Stimulated activated naive B cell treated with anti-CD40 and anti-IgM and Interleukin-4, amounts not matched to agents 10 μg/mL and 1 μg/mL and 100 μg/mL, for 72 hours (primary cell): ENCODE data around the gene LDLRAD3.

Source experiments
- ATAC-seq, 2 donors: fragments of 150-1000 bp; cut with Tn5 transposase; replicated peaks; 2 replicates each; pipeline ENCODE4 v1.10.0; 2021; ENCODE audit warnings: moderate library complexity in 1 of 2
- DNase-seq: peaks from one replicate; pipeline ENCODE4 v3.0.0; 2021
- H3K27ac Mint-ChIP-seq: one replicate; pipeline ENCODE4 v1.8.0; 2022; ENCODE audit warnings: mild to moderate bottlenecking, mixed read lengths
- H3K27me3 Mint-ChIP-seq, 2 donors: one replicate each; pipeline ENCODE4 v1.8.0; 2022; ENCODE audit warnings: mixed read lengths in 2 of 2
- H3K36me3 Mint-ChIP-seq, 2 donors: one replicate each; pipeline ENCODE4 v1.8.0; 2022; ENCODE audit warnings: mixed read lengths in 2 of 2, mild to moderate bottlenecking in 1 of 2
- H3K4me1 Mint-ChIP-seq, 2 donors: one replicate each; pipeline ENCODE4 v1.8.0; 2022; ENCODE audit warnings: mixed read lengths in 2 of 2, mild to moderate bottlenecking in 1 of 2
- H3K4me3 Mint-ChIP-seq, 2 donors: one replicate each; pipeline ENCODE4 v1.8.0; 2022; ENCODE audit warnings: mild to moderate bottlenecking in 2 of 2, mixed read lengths in 2 of 2, moderate library complexity in 1 of 2
- H3K9me3 Mint-ChIP-seq, 2 donors: one replicate each; pipeline ENCODE4 v1.8.0; 2022; ENCODE audit warnings: mixed read lengths in 2 of 2, mild to moderate bottlenecking in 1 of 2

The LDLRAD3 gene

DNA sequence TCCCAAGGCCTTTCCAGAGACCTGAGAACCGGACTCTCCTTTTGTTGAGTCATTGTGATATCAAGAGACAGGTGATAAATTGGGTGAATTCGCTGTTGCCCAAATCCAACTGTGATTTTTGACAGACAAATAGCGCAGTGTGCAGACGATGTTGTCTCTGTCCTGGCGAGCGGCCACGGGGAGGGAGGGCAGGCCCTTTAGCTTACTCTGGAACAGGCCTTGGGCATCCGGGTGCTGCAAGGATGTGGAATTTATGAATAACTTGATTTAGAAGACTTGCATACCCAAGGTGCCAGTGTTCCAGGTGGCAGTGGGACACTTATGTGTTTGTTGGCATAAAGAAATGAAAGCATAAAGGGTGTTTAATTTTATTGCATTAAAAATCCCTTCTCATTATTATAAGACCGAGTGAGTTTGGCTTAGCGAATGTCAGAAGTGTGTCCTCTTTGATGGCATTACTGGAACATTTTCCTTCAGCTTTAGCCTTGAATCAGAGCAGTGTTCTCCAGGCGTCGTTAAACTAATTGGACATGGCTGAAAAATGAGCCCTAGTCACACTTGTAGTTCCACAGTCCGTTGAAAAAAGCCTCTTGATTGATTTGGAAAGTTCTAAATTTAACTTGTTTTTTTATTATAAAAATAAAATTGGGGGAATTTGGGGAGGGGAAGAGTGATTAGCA is 9.4 kb downstream of the LDLRAD3 start:
- Mint-ChIP-seq H3K27me3 (peaks cover 2 to 15% of the 10 kb centered on the region in 2 donors), H3K4me1 (no peaks in the 10 kb centered on the region), H3K4me3 (no peak overlapping the region), H3K36me3 (no peaks in the 10 kb centered on the region), H3K27ac (no peak overlapping the region), H3K9me3 (no peaks in the 10 kb centered on the region)
- DNase-seq = no peak
- ATAC-seq = no peak

DNA sequence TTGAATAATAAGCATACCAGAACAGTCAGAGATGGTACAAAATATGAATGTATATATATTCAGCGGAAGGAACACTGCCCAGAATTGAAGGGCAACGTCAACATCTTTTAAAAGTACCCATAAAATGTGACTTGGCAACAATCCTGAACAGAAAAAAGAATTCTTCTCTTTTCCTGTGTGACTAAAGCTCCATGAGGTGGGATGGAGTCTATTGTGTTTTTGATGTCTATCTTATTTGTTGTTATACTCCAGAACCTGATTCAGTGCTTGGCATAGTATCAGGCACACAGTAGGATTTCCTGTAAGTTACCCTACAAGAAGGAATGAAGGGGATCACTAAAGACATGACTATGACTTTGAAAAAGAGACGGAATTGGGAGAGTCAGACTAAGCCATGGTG is 10.3 kb downstream of the LDLRAD3 start:
- H3K27me3 Mint-ChIP-seq = peaks cover 0 to 12% of the 10 kb centered on the region in 2 donors
- ATAC-seq = no peak
- H3K9me3 Mint-ChIP-seq = no peaks in the 10 kb centered on the region
- H3K4me3 Mint-ChIP-seq = no peak overlapping the region
- H3K27ac Mint-ChIP-seq = no peak overlapping the region
- H3K4me1 Mint-ChIP-seq = no peaks in the 10 kb centered on the region
- no peaks in the 10 kb centered on the region for H3K36me3 Mint-ChIP-seq
- no peak for DNase-seq

DNA sequence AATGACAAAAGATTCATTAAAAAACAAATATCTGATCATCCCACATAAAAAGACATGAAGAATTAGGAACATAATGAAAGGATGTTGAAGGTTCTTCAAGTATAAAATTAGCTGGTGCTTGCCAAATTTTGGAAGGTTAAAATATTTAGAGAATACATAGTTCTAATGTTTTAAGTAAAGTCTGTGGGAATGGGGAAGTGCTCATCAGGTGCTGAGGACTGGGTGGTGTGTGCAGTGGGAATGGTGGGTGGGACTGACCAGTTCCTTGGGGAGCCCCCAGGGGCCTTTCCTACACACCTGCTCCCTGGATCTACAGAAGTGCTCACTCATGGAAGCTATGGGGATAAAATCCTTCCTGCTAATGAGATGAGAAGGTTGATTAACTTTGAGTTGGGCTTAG is 11.8 kb downstream of the LDLRAD3 start:
- H3K36me3 Mint-ChIP-seq = no peaks in the 10 kb centered on the region
- H3K9me3 Mint-ChIP-seq = no peaks in the 10 kb centered on the region
- DNase-seq (no peak), ATAC-seq (no peak)
- H3K27me3 Mint-ChIP-seq = peaks cover 0 to 5% of the 10 kb centered on the region in 2 donors
- no peak overlapping the region for H3K27ac Mint-ChIP-seq
- no peaks in the 10 kb centered on the region for H3K4me1 Mint-ChIP-seq
- H3K4me3 Mint-ChIP-seq = no peak overlapping the region

DNA sequence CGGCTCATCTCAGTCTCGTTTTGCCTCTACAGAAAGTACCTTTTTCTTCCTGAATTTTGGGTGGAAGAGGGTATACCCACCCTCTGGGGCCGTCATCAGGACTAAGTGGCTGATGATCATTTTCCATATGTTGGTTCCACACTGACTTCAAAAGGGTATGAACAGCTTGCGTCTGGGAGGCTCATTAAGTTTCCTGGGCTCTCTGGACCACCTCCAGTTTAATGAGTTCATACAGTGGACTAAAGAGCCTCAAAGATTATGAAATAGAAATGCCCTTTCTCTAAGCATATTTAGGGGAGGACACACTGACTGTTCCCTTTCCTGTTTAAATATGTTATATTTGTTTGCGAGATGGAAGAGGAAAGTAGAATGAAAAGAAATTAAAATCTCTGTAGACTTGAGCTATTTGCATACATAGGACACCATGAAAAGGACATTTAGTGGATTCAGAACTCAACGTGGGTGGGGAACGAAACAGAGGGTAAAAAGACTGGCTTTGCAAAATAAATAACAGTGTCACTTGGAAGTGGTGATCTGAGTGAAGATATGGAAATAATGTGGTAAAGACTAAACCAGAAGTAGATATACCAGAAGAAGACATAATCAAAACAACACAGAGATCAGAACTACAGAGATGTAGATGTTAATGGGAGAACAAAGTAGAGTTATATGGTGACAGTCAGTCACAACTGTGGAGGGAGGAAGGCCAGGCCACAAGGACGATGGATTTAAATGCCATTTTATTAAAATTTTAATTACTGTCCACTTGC is 18.7 kb downstream of the LDLRAD3 start:
- Mint-ChIP-seq H3K9me3 (no peaks in the 10 kb centered on the region), H3K4me1 (no peaks in the 10 kb centered on the region), H3K27ac (no peak overlapping the region), H3K4me3 (no peak overlapping the region), H3K36me3 (no peaks in the 10 kb centered on the region), H3K27me3 (peaks cover 0 to 9% of the 10 kb centered on the region in 2 donors)
- no peak for ATAC-seq
- no peak for DNase-seq

DNA sequence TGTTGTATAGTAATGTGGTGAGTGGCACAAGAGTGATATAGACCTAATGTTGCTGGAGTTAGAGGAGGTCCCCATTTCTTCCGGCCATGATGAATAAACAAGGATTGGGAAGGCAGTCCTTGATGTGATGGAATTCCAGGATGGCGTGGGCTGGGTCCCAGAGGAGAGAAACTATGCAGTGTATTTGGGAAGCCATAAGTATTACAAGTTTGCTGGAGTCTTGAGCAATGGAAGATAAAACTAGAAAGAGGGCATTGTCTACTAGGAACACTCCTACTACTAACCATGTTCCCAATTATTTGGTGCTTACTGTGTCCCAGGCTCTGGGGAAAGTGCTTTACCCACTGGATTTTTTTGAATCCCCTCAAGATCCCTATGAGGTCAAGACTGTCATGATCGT is 20.0 kb downstream of the LDLRAD3 start:
- H3K27ac Mint-ChIP-seq = no peak overlapping the region
- H3K9me3 Mint-ChIP-seq = no peaks in the 10 kb centered on the region
- no peak overlapping the region for H3K4me3 Mint-ChIP-seq
- DNase-seq (no peak), ATAC-seq (no peak)
- H3K36me3 Mint-ChIP-seq = no peaks in the 10 kb centered on the region
- peaks cover 0 to 9% of the 10 kb centered on the region in 2 donors for H3K27me3 Mint-ChIP-seq
- H3K4me1 Mint-ChIP-seq = no peaks in the 10 kb centered on the region

DNA sequence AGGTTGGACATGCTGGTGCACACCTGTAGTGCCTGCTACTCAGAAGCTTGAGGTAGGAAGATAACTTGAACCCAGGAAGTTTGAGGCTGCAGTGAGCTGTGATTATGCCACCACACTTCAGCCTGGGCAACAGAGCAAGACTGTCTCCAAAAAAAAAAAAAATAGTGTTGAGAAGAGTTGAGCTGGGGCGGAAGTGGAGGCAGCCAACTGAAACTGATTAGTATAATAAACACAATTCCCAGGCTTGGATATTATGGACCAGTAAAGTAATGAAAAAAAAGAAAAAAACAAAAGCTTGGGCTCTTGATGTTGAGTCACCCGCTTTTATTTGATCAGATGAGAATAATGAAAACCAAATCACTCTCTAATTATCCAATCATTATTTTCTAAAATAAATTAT is 21.0 kb downstream of the LDLRAD3 start:
- Mint-ChIP-seq H3K4me1 (no peaks in the 10 kb centered on the region), H3K4me3 (no peak overlapping the region)
- DNase-seq = no peak

DNA sequence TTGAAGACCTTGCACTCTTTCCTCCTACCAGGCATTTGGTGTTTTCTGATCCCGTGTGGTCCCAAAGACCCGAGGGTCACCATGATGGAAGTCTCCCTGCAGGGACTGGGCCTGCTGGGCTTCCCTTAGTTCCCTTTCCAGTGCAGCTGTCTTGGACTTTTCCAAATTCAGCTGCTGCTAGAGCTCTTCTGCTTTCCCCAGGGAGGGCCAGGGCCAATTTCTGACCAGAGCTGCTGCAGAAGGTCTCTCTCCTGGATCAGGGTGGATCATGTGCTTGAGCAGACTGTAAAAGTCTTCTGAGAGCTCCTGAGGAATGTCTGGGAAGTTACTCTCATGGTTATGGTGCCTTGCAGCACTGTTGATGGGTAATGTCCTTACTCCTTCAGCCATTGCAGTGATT is 23.2 kb downstream of the LDLRAD3 start:
- no peaks in the 10 kb centered on the region for H3K36me3 Mint-ChIP-seq
- peaks cover 0 to 1% of the 10 kb centered on the region in 2 donors for H3K4me1 Mint-ChIP-seq
- H3K9me3 Mint-ChIP-seq = peaks cover 0 to 5% of the 10 kb centered on the region in 2 donors
- peaks cover 9% of the 10 kb centered on the region in 2 donors for H3K27me3 Mint-ChIP-seq
- no peak for DNase-seq
- ATAC-seq = no peak
- no peak overlapping the region for H3K27ac Mint-ChIP-seq
- H3K4me3 Mint-ChIP-seq = no peak overlapping the region

More for the DNA sequence above, 21.0 kb downstream of the LDLRAD3 start:
- Mint-ChIP-seq H3K36me3 (no peaks in the 10 kb centered on the region), H3K27ac (no peak overlapping the region), H3K27me3 (peaks cover 0 to 9% of the 10 kb centered on the region in 2 donors), H3K9me3 (no peaks in the 10 kb centered on the region)
- no peak for ATAC-seq

DNA sequence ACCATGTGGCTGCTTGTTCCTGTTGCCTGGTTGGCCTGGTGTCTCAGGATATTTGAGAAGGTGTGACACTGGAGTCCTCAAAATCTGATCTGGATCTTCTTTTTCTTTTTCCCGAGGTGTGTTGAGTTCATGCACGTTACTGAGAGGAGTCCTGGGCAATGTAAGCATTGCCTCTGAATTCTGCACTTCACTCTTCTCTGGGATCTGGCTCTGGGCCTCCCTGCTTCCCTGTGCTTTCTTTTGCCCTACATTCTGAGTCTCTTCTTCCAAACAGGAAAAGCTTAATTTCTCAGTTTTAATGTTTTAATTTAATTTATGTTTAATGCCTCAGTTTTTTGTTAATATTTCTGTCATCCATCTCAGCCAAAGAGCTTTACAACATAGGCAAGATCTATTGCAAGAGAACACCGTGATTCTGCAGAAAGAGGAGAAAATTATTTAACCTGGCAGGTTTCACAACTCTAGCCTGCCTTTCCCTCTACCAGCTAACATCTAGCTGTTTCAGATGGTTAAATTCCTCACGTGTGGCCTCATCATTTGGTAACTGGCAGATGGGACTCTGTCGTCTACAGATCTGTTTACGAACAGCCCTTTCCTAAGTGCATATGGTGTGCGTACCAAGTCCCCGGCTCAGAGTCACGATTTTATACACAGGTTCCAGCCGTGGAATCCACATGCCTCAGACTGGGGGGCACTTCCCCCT is 24.7 kb downstream of the LDLRAD3 start:
- no peak overlapping the region for H3K27ac Mint-ChIP-seq
- H3K36me3 Mint-ChIP-seq = no peaks in the 10 kb centered on the region
- DNase-seq = no peak
- H3K9me3 Mint-ChIP-seq = peaks cover 0 to 5% of the 10 kb centered on the region in 2 donors
- ATAC-seq = no peak
- no peak overlapping the region for H3K4me3 Mint-ChIP-seq
- H3K4me1 Mint-ChIP-seq = peaks cover 0 to 2% of the 10 kb centered on the region in 2 donors
- peaks cover 4 to 9% of the 10 kb centered on the region in 2 donors for H3K27me3 Mint-ChIP-seq

DNA sequence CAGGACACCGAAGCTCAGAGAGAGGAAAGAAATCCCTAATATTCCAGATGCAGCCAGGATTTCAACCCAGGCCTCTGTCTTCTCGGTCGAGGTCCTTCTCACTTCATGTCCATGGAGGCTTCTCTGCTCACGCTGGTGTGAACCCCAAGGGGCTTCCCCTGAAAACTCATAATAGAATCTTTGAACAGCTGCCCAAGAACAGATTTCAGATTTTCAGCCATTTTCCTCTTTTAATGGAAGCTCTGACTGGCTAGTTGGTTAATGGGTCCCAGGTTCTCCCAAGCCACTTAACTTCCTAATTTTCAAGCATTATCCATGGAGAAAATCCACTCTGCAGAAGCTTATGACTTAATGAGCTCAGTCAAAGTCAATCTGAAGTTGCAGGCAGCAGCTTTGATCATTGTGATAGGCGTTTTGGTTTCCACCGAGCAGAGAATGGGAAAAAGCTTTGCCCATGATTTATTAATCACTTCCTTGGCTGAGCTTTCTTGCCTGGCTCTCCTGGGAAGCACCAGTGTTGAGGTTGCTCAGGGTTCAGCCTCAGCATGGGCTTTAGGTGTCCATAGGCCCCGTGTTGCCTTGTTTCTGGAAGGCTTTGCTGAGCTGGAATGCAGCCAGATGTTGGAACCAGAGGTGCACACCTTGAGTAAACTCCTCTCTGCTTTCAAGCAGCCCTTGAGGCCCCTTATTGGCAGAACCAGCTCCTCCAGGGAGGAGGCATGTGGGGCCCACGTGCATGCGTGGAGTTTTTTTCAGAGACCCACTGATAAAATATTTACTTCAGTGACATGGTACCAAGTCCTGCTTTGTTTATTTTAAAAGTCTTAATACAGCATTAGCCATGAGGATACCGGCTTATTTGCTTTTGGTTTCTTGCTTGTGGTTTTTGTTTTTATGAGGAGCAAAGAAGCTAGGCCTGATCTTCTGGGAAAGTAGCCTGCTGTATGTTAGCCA is 25.5 kb downstream of the LDLRAD3 start:
- Mint-ChIP-seq H3K36me3 (no peaks in the 10 kb centered on the region), H3K9me3 (peaks cover 0 to 6% of the 10 kb centered on the region in 2 donors), H3K4me1 (peaks cover 0 to 2% of the 10 kb centered on the region in 2 donors), H3K27me3 (peaks cover 4 to 9% of the 10 kb centered on the region in 2 donors), H3K27ac (no peak overlapping the region), H3K4me3 (no peak overlapping the region)
- no peak for ATAC-seq
- no peak for DNase-seq

DNA sequence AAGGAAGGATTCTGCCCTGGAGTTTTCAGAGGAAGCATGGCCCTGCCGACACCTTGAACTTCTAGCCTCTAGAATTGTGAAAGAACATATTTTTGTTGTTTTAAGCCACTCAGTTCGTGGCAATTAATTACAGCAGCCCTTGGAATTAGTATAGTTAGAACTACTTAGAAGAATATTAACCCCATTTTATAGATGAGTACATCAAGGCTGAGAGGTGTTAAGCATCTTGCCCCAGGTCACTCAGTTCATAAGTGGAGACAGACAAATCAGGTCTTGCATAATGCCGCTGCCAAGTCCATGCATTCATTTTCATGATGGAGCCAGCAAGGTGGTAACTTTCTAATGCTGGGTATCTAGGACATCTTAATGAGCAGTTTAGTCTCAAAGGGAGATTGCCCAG is 26.6 kb downstream of the LDLRAD3 start:
- DNase-seq = no peak
- H3K27me3 Mint-ChIP-seq = peaks cover 1 to 9% of the 10 kb centered on the region in 2 donors
- H3K4me3 Mint-ChIP-seq = no peak overlapping the region
- no peaks in the 10 kb centered on the region for H3K36me3 Mint-ChIP-seq
- H3K27ac Mint-ChIP-seq = no peak overlapping the region
- no peak for ATAC-seq
- peaks cover 0 to 2% of the 10 kb centered on the region in 2 donors for H3K4me1 Mint-ChIP-seq
- peaks cover 0 to 6% of the 10 kb centered on the region in 2 donors for H3K9me3 Mint-ChIP-seq

DNA sequence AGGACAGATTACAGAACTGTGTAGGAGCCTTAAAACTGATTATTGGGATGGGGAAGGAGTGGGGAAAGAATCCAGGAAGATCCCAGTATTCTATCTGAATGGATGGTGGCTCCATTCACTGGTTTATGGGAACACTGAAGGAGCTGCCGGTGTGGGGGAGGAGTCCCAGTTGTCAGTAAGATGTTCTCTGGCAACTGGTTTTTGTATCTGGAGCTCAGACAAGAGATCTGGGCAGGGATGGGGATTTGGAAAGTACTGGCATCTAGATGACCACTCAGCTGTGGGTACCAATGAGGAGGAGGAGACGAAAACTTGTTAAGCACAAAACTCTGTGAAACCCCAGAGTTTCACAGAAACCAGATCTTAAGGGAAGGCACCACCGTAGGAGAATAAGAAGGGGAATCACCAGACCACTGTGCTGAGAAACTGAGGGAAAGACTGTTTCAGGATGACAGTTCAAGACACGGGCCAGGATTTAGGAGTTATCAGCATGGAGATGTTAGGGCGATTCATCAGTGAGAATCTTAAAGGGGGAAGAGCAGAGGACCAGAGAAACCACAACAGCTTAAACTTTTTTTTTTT is 28.1 kb downstream of the LDLRAD3 start:
- no peaks in the 10 kb centered on the region for H3K36me3 Mint-ChIP-seq
- peaks cover 9% of the 10 kb centered on the region in 2 donors for H3K27me3 Mint-ChIP-seq
- no peak overlapping the region for H3K27ac Mint-ChIP-seq
- ATAC-seq (no peak), DNase-seq (no peak)
- peaks cover 6 to 12% of the 10 kb centered on the region in 2 donors for H3K9me3 Mint-ChIP-seq
- no peak overlapping the region for H3K4me3 Mint-ChIP-seq
- peaks cover 0 to 2% of the 10 kb centered on the region in 2 donors for H3K4me1 Mint-ChIP-seq

DNA sequence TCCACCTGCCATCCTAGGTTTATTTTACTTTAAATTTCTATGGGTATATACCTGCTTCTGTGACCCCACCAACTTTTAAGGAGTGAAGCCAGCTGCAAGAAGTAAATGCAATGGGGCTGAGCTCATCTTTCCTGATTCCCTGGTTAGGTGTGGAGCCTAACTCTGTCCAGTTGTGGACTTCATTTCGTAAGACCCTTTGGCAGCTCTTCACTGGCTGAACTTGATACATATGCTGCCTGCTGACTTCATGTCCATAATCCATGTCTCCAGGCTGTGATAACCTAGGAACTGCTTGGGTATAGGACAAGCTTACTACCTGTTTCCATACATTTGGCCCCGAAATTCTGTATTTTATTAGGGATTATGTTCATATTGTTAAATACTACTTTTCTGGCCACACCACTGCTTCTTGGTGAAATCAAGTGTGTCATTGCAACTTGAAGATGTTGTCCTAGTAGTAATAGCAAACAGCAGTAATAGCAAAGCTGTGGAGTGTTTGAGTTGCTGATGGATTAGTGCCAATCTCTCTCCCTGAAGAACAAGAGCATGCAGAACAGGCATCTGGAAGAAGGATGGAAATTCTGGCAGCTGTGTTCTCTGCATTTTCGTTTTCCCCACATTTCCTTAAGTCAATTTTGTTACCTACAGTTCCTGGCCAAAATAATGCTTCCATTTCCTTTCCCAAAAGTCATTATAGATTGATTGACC is 31.2 kb downstream of the LDLRAD3 start:
- no peak for ATAC-seq
- peaks cover 8 to 12% of the 10 kb centered on the region in 2 donors for H3K9me3 Mint-ChIP-seq
- peaks cover 0 to 2% of the 10 kb centered on the region in 2 donors for H3K4me1 Mint-ChIP-seq
- no peaks in the 10 kb centered on the region for H3K36me3 Mint-ChIP-seq
- no peak overlapping the region for H3K27ac Mint-ChIP-seq
- no peak for DNase-seq
- H3K4me3 Mint-ChIP-seq = no peak overlapping the region
- peaks cover 9% of the 10 kb centered on the region in 2 donors for H3K27me3 Mint-ChIP-seq

DNA sequence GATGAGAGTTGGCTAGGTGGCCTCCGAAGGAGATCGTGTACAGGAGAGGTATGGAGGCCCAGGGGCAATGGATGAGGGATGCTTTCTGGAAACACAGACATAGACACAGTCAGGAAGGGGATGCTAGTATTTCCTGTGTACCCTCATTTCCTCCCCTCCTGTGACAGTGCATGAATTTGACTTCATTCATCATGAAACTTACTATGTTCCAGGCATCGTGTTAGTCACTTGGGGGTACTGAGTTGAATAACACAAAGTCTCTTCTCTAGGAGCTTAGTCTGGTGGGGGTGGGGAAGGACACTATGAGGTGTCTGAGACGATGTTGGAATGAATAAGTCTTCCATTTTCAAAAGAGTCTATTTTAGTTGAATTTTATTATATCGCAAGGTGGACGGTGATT is 32.6 kb downstream of the LDLRAD3 start:
- Mint-ChIP-seq H3K4me1 (peaks cover 0 to 2% of the 10 kb centered on the region in 2 donors), H3K36me3 (no peaks in the 10 kb centered on the region), H3K27me3 (peaks cover 7 to 9% of the 10 kb centered on the region in 2 donors), H3K9me3 (peaks cover 6 to 12% of the 10 kb centered on the region in 2 donors), H3K4me3 (no peak overlapping the region), H3K27ac (no peak overlapping the region)
- no peak for DNase-seq
- ATAC-seq = no peak
